CD4-positive, alpha-beta memory T cell (primary cell): ENCODE results near the gene OXLD1. TPM values are rescaled to one million over a fixed set of nuclear protein-coding genes. Genes with fewer than 3 reads are reported as not detected.

ENCODE experiments used
- CTCF ChIA-PET: fragments of 350-600 bp; sonication (Branson Sonifier 250); formaldehyde crosslinking; loops from one replicate; lab custom pipeline; 2021; ENCODE audit warnings: inconsistent platforms; ENCODE audit not compliant: partially characterized antibody; lab: Charles Lee
- POLR2A ChIA-PET: fragments of 350-600 bp; sonication (Branson Sonifier 250); formaldehyde crosslinking; loops from one replicate; lab custom pipeline; 2021; ENCODE audit not compliant: partially characterized antibody; lab: Charles Lee
- DNase-seq, 5 donors: peaks; one replicate each; pipeline versions ENCODE4 v3.0.0 to v3.0.0-alpha.2; 2020 to 2022; ENCODE audit warnings: mixed read lengths in 1 of 5
- H3K27ac ChIP-seq: one replicate; pipeline ENCODE4 v1.7.0; 2013; ENCODE audit warnings: low read depth, low read length
- H3K27me3 ChIP-seq: 2 replicates; pipeline ENCODE4 v1.7.0; 2013; ENCODE audit warnings: mild to moderate bottlenecking, low read length, moderate library complexity; ENCODE audit not compliant: insufficient read depth
- H3K36me3 ChIP-seq: 2 replicates; pipeline ENCODE4 v1.7.0; 2013; ENCODE audit warnings: mild to moderate bottlenecking, low read length, moderate library complexity; ENCODE audit not compliant: insufficient read depth
- H3K4me1 ChIP-seq: 2 replicates; pipeline ENCODE4 v1.7.0; 2013; ENCODE audit warnings: mild to moderate bottlenecking, low read length, moderate library complexity; ENCODE audit not compliant: insufficient read depth
- H3K4me3 ChIP-seq, 2 donors: one replicate each; pipeline ENCODE4 v1.7.0; 2013; ENCODE audit warnings: low read length in 2 of 2, mild to moderate bottlenecking in 1 of 2
- H3K9me3 ChIP-seq, 2 donors: one replicate each; pipeline ENCODE4 v1.7.0; 2013; ENCODE audit warnings: low read length in 2 of 2, control low read depth in 1 of 2; ENCODE audit not compliant: control insufficient read depth in 1 of 2
- H3K27ac Mint-ChIP-seq, 7 donors: one replicate each; pipeline ENCODE4 v1.8.0; 2020 to 2021; ENCODE audit warnings: mixed read lengths in 7 of 7, mild to moderate bottlenecking in 6 of 7, inconsistent platforms in 3 of 7, moderate library complexity in 3 of 7
- H3K27me3 Mint-ChIP-seq, 2 donors: one replicate each; pipeline ENCODE4 v1.8.0; 2020 to 2021; ENCODE audit warnings: mixed read lengths in 2 of 2
- H3K36me3 Mint-ChIP-seq, 2 donors: one replicate each; pipeline ENCODE4 v1.8.0; 2020 to 2021; ENCODE audit warnings: mixed read lengths in 2 of 2, inconsistent platforms in 1 of 2, mild to moderate bottlenecking in 1 of 2
- H3K4me1 Mint-ChIP-seq, 4 donors: one replicate each; pipeline ENCODE4 v1.8.0; 2020 to 2021; ENCODE audit warnings: mixed read lengths in 4 of 4, mild to moderate bottlenecking in 1 of 4
- H3K4me3 Mint-ChIP-seq, 8 donors: one replicate each; pipeline ENCODE4 v1.8.0; 2020 to 2021; ENCODE audit warnings: mixed read lengths in 8 of 8, mild to moderate bottlenecking in 7 of 8, moderate library complexity in 6 of 8, inconsistent platforms in 3 of 8
- H3K9me3 Mint-ChIP-seq, 8 donors: one replicate each; pipeline ENCODE4 v1.8.0; 2020 to 2021; ENCODE audit warnings: mixed read lengths in 8 of 8, mild to moderate bottlenecking in 5 of 8, inconsistent platforms in 3 of 8, moderate library complexity in 1 of 8
- intact Hi-C: fragments of 100-400 bp; cut with micrococcal nuclease; formaldehyde crosslinking; loops from one replicate; pipeline ENCODE4 v1.15.1; 2023
- polyA plus RNA-seq, 2 donors: library from polyadenylated mRNA; unstranded; fragments of 300-500 nt; fragmentation: Illumina TruSeq; gene quantifications; one replicate each; pipeline ENCODE4 v1.2.3, GENCODE V29; 2021
- total RNA-seq, 2 experiments: library from RNA; stranded (reverse); gene quantifications; one replicate each; pipeline ENCODE4 v1.2.3, GENCODE V29; 2021

The OXLD1 gene
- total and polyA plus RNA-seq, 4 experiments from 2014 or later, result 52.5 to 83.2 (median 64.8) TPM

- H3K4me3 Mint-ChIP-seq, result no peak overlapping the region
- H3K9me3 Mint-ChIP-seq, result peaks cover 0 to 4% (median 0%) of the 10 kb centered on the region in 8 donors
- POLR2A ChIA-PET, result no interaction called here
- H3K36me3 Mint-ChIP-seq, result no peaks in the 10 kb centered on the region
- Histone ChIP-seq H3K27me3 (no peaks in the 10 kb centered on the region), H3K27ac (no peak overlapping the region), H3K36me3 (no peaks in the 10 kb centered on the region), H3K9me3 (no peaks in the 10 kb centered on the region), H3K4me3 (no peak overlapping the region), H3K4me1 (no peaks in the 10 kb centered on the region)
- H3K27ac Mint-ChIP-seq, result no peak overlapping the region
- intact Hi-C loops, result no loop called here
- CTCF ChIA-PET, result no interaction called here
- peaks cover 0 to 5% (median 3%) of the 10 kb centered on the region in 4 donors for H3K4me1 Mint-ChIP-seq
- H3K27me3 Mint-ChIP-seq, result peaks cover 11 to 16% of the 10 kb centered on the region in 2 donors
- no peak for DNase-seq
These were observed 18.8 kb downstream of the OXLD1 start for GRCh38 chr17:81647640-81648012.

- POLR2A ChIA-PET, result no interaction called here
- DNase-seq, result no peak
- Mint-ChIP-seq H3K9me3 (peaks cover 0 to 4% (median 0%) of the 10 kb centered on the region in 8 donors), H3K36me3 (no peaks in the 10 kb centered on the region), H3K4me3 (no peak overlapping the region), H3K27me3 (peaks cover 11 to 16% of the 10 kb centered on the region in 2 donors), H3K4me1 (peaks cover 0 to 5% (median 3%) of the 10 kb centered on the region in 4 donors), H3K27ac (peak overlapping the region in 1 of 7 donors; percentile 41)
- no peaks in the 10 kb centered on the region for H3K36me3 ChIP-seq
- H3K9me3 ChIP-seq, result no peaks in the 10 kb centered on the region
- CTCF ChIA-PET, result no interaction called here
- H3K4me1 ChIP-seq, result no peaks in the 10 kb centered on the region
- H3K27me3 ChIP-seq, result no peaks in the 10 kb centered on the region
- no peak overlapping the region for H3K27ac ChIP-seq
- intact Hi-C loops, result no loop called here
- no peak overlapping the region for H3K4me3 ChIP-seq
These were observed 19.4 kb downstream of the OXLD1 start for GRCh38 chr17:81646869-81647600.

GRCh38 chr17:81644976-81645952 lies 21.1 kb downstream of the OXLD1 start:
- H3K4me1 Mint-ChIP-seq, result no peaks in the 10 kb centered on the region
- H3K9me3 Mint-ChIP-seq, result peaks cover 0 to 4% (median 0%) of the 10 kb centered on the region in 8 donors
- no peaks in the 10 kb centered on the region for H3K36me3 ChIP-seq
- no peak overlapping the region for H3K27ac Mint-ChIP-seq
- ChIA-PET CTCF (no interaction called here), POLR2A (no interaction called here)
- H3K36me3 Mint-ChIP-seq, result no peaks in the 10 kb centered on the region
- H3K4me3 ChIP-seq, result no peak overlapping the region
- no peaks in the 10 kb centered on the region for H3K27me3 ChIP-seq
- intact Hi-C loops, result no loop called here
- no peak overlapping the region for H3K27ac ChIP-seq
- H3K4me3 Mint-ChIP-seq, result no peak overlapping the region
- no peaks in the 10 kb centered on the region for H3K9me3 ChIP-seq
- DNase-seq, result no peak
- no peaks in the 10 kb centered on the region for H3K4me1 ChIP-seq
- peaks cover 6 to 11% of the 10 kb centered on the region in 2 donors for H3K27me3 Mint-ChIP-seq

GRCh38 chr17:81644496-81644895 lies 21.9 kb downstream of the OXLD1 start:
- no peaks in the 10 kb centered on the region for H3K4me1 ChIP-seq
- no peaks in the 10 kb centered on the region for H3K9me3 ChIP-seq
- H3K36me3 Mint-ChIP-seq, result no peaks in the 10 kb centered on the region
- H3K27ac ChIP-seq, result no peak overlapping the region
- intact Hi-C loops, result no loop called here
- POLR2A ChIA-PET, result no interaction called here
- no peaks in the 10 kb centered on the region for H3K27me3 ChIP-seq
- H3K27ac Mint-ChIP-seq, result no peak overlapping the region
- peaks cover 6 to 11% of the 10 kb centered on the region in 2 donors for H3K27me3 Mint-ChIP-seq
- no peak overlapping the region for H3K4me3 ChIP-seq
- CTCF ChIA-PET, result no interaction called here
- no peak for DNase-seq
- H3K36me3 ChIP-seq, result no peaks in the 10 kb centered on the region
- H3K4me1 Mint-ChIP-seq, result no peaks in the 10 kb centered on the region
- no peak overlapping the region for H3K4me3 Mint-ChIP-seq
- peaks cover 0 to 4% (median 0%) of the 10 kb centered on the region in 8 donors for H3K9me3 Mint-ChIP-seq

GRCh38 chr17:81641825-81642489 lies 24.4 kb downstream of the OXLD1 start:
- Histone ChIP-seq H3K4me1 (no peaks in the 10 kb centered on the region), H3K36me3 (no peaks in the 10 kb centered on the region), H3K4me3 (no peak overlapping the region), H3K27ac (no peak overlapping the region), H3K9me3 (no peaks in the 10 kb centered on the region), H3K27me3 (no peaks in the 10 kb centered on the region)
- CTCF ChIA-PET, result no interaction called here
- Mint-ChIP-seq H3K9me3 (no peaks in the 10 kb centered on the region), H3K27ac (no peak overlapping the region), H3K36me3 (no peaks in the 10 kb centered on the region), H3K27me3 (peaks cover 1 to 2% of the 10 kb centered on the region in 2 donors), H3K4me1 (peaks cover 0 to 3% (median 0%) of the 10 kb centered on the region in 4 donors), H3K4me3 (no peak overlapping the region)
- POLR2A ChIA-PET, result no interaction called here
- DNase-seq, result no peak
- intact Hi-C loops, result no loop called here

GRCh38 chr17:81640011-81640410 lies 26.4 kb downstream of the OXLD1 start:
- Mint-ChIP-seq H3K4me3 (no peak overlapping the region), H3K27ac (peak overlapping the region in 2 of 7 donors; percentile 31 to 39), H3K9me3 (no peaks in the 10 kb centered on the region), H3K27me3 (peaks cover 0 to 1% of the 10 kb centered on the region in 2 donors), H3K4me1 (peaks cover 5 to 12% (median 12%) of the 10 kb centered on the region in 4 donors), H3K36me3 (peaks cover 0 to 2% of the 10 kb centered on the region in 2 donors)
- Histone ChIP-seq H3K9me3 (no peaks in the 10 kb centered on the region), H3K27ac (no peak overlapping the region), H3K27me3 (no peaks in the 10 kb centered on the region), H3K4me3 (no peak overlapping the region), H3K36me3 (no peaks in the 10 kb centered on the region), H3K4me1 (peaks cover 14% of the 10 kb centered on the region)
- POLR2A ChIA-PET, result no interaction called here
- CTCF ChIA-PET, result interaction anchor here (1.2 kb wide), 1 partner anchor 29 kb away, joined by 3 read pairs; no protein-coding TSS in a partner anchor
- DNase-seq, result no peak
- intact Hi-C loops, result no loop called here
